ENCODE measurements around the gene CATSPERZ.
"Not testable (repeated sequence)": the region's sequence is repeated elsewhere in the genome, so short reads cannot be mapped to it uniquely, and the experiment has no call there.

The CATSPERZ gene

GRCh38 chr11:64318766-64319761, 18.9 kb downstream of the CATSPERZ start:
- Histone ChIP-seq H3K9me3 (ENCODE audit: control insufficient read depth in 1 of 2, low read length in 2 of 2) (no peaks in the 10 kb centered on the region), H3K27me3 (ENCODE audit: low read depth, low read length) (no peaks in the 10 kb centered on the region), H3K27ac (ENCODE audit: low read length) (peak overlapping the region; percentile 98), H3K4me3 (ENCODE audit: low read depth in 1 of 2, low read length in 2 of 2) (peak overlapping the region; percentile 84 to 93), H3K36me3 (ENCODE audit: control insufficient read depth in 1 of 2, insufficient read depth in 2 of 2, low read length in 2 of 2) (peaks cover 9 to 47% of the 10 kb centered on the region in 2 donors), H3K4me1 (ENCODE audit: control insufficient read depth in 1 of 2, insufficient read depth in 2 of 2, low read length in 2 of 2) (peaks cover 0 to 21% of the 10 kb centered on the region in 2 donors)

GRCh38 chr11:64320556-64320955, 20.4 kb downstream of the CATSPERZ start:
- Histone ChIP-seq H3K36me3 (ENCODE audit: control insufficient read depth in 1 of 2, insufficient read depth in 2 of 2, low read length in 2 of 2) (peaks cover 4 to 33% of the 10 kb centered on the region in 2 donors), H3K27me3 (ENCODE audit: low read depth, low read length) (no peaks in the 10 kb centered on the region), H3K9me3 (ENCODE audit: control insufficient read depth in 1 of 2, low read length in 2 of 2) (no peaks in the 10 kb centered on the region), H3K27ac (ENCODE audit: low read length) (no peak overlapping the region), H3K4me1 (ENCODE audit: control insufficient read depth in 1 of 2, insufficient read depth in 2 of 2, low read length in 2 of 2) (peaks cover 0 to 21% of the 10 kb centered on the region in 2 donors), H3K4me3 (ENCODE audit: low read depth in 1 of 2, low read length in 2 of 2) (no peak overlapping the region)

DNA sequence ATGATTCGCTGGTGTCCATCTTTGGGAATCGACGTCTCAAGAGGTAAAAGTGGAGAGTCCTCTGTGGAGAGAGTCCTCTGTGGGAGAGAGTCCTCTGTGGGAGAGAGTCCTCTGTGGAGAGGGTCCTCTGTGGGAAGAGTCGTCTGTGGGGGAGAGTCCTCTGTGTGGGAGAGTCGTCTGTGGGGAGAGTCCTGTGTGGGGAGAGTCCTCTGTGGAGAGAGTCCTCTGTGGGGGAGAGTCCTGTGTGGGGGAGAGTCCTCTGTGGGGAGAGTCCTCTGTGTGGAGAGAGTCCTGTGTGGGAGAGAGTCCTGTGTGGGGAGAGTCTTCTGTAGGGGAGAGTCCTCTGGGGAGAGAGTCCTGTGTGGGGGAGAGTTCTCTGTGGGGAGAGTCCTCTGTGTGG, 20.9 kb downstream of the CATSPERZ start:
- no peak overlapping the region for H3K4me3 ChIP-seq (ENCODE audit: low read depth in 1 of 2, low read length in 2 of 2)
- H3K9me3 ChIP-seq (ENCODE audit: control insufficient read depth in 1 of 2, low read length in 2 of 2), result no peaks in the 10 kb centered on the region
- H3K36me3 ChIP-seq (ENCODE audit: control insufficient read depth in 1 of 2, insufficient read depth in 2 of 2, low read length in 2 of 2), result peaks cover 4 to 28% of the 10 kb centered on the region in 2 donors
- no peaks in the 10 kb centered on the region for H3K27me3 ChIP-seq (ENCODE audit: low read depth, low read length)
- peaks cover 0 to 21% of the 10 kb centered on the region in 2 donors for H3K4me1 ChIP-seq (ENCODE audit: control insufficient read depth in 1 of 2, insufficient read depth in 2 of 2, low read length in 2 of 2)
- H3K27ac ChIP-seq (ENCODE audit: low read length), result peak overlapping the region; percentile 58

DNA sequence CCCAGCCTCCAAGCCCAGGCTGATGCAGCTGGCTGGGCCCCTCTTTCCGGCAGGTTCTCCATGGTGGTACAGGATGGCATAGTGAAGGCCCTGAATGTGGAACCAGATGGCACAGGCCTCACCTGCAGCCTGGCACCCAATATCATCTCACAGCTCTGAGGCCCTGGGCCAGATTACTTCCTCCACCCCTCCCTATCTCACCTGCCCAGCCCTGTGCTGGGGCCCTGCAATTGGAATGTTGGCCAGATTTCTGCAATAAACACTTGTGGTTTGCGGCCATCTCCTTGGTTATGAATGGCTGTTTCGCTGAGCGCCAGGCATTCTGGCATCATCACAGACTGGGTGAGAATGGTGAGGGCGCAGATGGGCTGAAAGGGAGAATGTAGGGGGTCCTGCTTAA, 21.4 kb downstream of the CATSPERZ start:
- Histone ChIP-seq H3K4me3 (ENCODE audit: low read depth in 1 of 2, low read length in 2 of 2) (no peak overlapping the region), H3K9me3 (ENCODE audit: control insufficient read depth in 1 of 2, low read length in 2 of 2) (no peaks in the 10 kb centered on the region), H3K36me3 (ENCODE audit: control insufficient read depth in 1 of 2, insufficient read depth in 2 of 2, low read length in 2 of 2) (peaks cover 4 to 27% of the 10 kb centered on the region in 2 donors), H3K27ac (ENCODE audit: low read length) (peak overlapping the region; percentile 58), H3K27me3 (ENCODE audit: low read depth, low read length) (no peaks in the 10 kb centered on the region), H3K4me1 (ENCODE audit: control insufficient read depth in 1 of 2, insufficient read depth in 2 of 2, low read length in 2 of 2) (peaks cover 0 to 16% of the 10 kb centered on the region in 2 donors)

GRCh38 chr11:64322925-64323260, 22.7 kb downstream of the CATSPERZ start:
- Histone ChIP-seq H3K36me3 (ENCODE audit: control insufficient read depth in 1 of 2, insufficient read depth in 2 of 2, low read length in 2 of 2) (peaks cover 4 to 22% of the 10 kb centered on the region in 2 donors), H3K9me3 (ENCODE audit: control insufficient read depth in 1 of 2, low read length in 2 of 2) (no peaks in the 10 kb centered on the region), H3K4me3 (ENCODE audit: low read depth in 1 of 2, low read length in 2 of 2) (no peak overlapping the region), H3K27me3 (ENCODE audit: low read depth, low read length) (no peaks in the 10 kb centered on the region), H3K27ac (ENCODE audit: low read length) (no peak overlapping the region), H3K4me1 (ENCODE audit: control insufficient read depth in 1 of 2, insufficient read depth in 2 of 2, low read length in 2 of 2) (peaks cover 0 to 10% of the 10 kb centered on the region in 2 donors)

GRCh38 chr11:64323373-64323772, 23.2 kb downstream of the CATSPERZ start:
- H3K36me3 ChIP-seq (ENCODE audit: control insufficient read depth in 1 of 2, insufficient read depth in 2 of 2, low read length in 2 of 2), result peaks cover 4 to 22% of the 10 kb centered on the region in 2 donors
- no peak overlapping the region for H3K27ac ChIP-seq (ENCODE audit: low read length)
- H3K9me3 ChIP-seq (ENCODE audit: control insufficient read depth in 1 of 2, low read length in 2 of 2), result no peaks in the 10 kb centered on the region
- no peak overlapping the region for H3K4me3 ChIP-seq (ENCODE audit: low read depth in 1 of 2, low read length in 2 of 2)
- H3K4me1 ChIP-seq (ENCODE audit: control insufficient read depth in 1 of 2, insufficient read depth in 2 of 2, low read length in 2 of 2), result peaks cover 0 to 10% of the 10 kb centered on the region in 2 donors
- no peaks in the 10 kb centered on the region for H3K27me3 ChIP-seq (ENCODE audit: low read depth, low read length)

DNA sequence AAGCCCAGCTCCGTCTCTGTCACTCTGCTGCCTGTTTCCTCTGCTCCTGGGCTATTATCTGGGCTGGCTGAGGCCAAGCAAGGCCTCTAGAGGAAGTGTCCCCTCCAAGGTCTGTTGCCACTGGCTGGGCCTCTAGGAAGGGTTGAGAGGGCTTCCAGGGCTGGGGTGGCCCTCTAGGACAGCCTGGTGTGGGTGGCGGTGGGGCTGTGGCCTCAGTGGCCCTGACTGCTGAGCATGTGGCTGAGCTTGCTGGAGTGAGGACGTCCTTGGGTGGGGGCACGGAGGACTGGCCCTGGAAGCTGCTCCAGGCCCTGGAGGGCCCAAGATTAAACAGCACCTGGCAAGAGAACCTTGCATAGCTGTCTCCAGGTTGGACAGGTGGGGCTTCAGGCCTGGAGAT, 23.8 kb downstream of the CATSPERZ start:
- H3K27ac ChIP-seq (ENCODE audit: low read length), result not testable (repeated sequence)

DNA sequence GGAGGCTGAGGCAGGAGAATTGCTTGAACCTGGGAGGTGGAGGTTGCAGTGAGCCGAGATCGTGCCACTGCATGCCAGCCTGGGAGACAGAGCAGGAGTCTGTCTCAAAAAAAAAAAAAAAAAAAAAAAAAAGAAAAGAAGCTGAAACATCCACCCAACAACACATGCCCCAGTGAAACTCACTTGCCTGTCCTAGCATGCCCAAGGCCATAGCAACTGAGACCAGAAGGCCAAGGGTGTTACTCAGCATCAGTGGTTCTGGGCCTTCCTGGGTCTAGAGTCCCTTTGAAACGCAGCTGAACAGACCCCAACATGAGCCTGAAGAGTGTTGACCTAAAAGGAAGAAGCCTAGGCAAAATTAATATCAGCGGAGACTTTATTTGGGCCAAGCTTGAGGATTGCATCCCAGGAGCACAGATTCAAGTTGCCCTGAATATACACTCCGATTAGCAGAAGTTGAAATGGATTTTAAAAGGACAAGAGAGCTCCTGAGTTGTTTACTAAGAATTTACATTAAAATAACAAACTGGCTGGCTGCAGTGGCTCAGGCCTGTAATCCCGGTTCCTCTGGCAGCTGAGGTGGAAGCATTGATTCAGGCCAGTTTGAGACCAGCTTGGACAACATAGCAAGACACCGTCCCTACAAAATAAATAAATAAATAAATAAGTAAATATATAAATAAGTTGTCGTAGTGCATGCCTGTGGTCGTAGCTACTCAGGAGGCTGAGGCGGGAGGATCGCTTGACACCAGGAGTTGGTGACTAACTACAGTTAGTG, 24.7 kb downstream of the CATSPERZ start:
- no peaks in the 10 kb centered on the region for H3K4me1 ChIP-seq (ENCODE audit: control insufficient read depth in 1 of 2, insufficient read depth in 2 of 2, low read length in 2 of 2)
- H3K9me3 ChIP-seq (ENCODE audit: control insufficient read depth in 1 of 2, low read length in 2 of 2), result no peaks in the 10 kb centered on the region
- no peak overlapping the region for H3K27ac ChIP-seq (ENCODE audit: low read length)
- H3K27me3 ChIP-seq (ENCODE audit: low read depth, low read length), result no peaks in the 10 kb centered on the region
- H3K4me3 ChIP-seq (ENCODE audit: low read depth in 1 of 2, low read length in 2 of 2), result no peak overlapping the region
- H3K36me3 ChIP-seq (ENCODE audit: control insufficient read depth in 1 of 2, insufficient read depth in 2 of 2, low read length in 2 of 2), result peaks cover 4 to 22% of the 10 kb centered on the region in 2 donors

More for the DNA sequence above, 23.8 kb downstream of the CATSPERZ start:
- H3K4me3 ChIP-seq (ENCODE audit: low read depth in 1 of 2, low read length in 2 of 2); H3K9me3 ChIP-seq (ENCODE audit: control insufficient read depth in 1 of 2, low read length in 2 of 2); H3K4me1 ChIP-seq (ENCODE audit: control insufficient read depth in 1 of 2, insufficient read depth in 2 of 2, low read length in 2 of 2); H3K27me3 ChIP-seq (ENCODE audit: low read depth, low read length): not testable (repeated sequence)
- H3K36me3 ChIP-seq (ENCODE audit: control insufficient read depth in 1 of 2, insufficient read depth in 2 of 2, low read length in 2 of 2), result peaks cover 4 to 22% of the 10 kb centered on the region in 2 donors

DNA sequence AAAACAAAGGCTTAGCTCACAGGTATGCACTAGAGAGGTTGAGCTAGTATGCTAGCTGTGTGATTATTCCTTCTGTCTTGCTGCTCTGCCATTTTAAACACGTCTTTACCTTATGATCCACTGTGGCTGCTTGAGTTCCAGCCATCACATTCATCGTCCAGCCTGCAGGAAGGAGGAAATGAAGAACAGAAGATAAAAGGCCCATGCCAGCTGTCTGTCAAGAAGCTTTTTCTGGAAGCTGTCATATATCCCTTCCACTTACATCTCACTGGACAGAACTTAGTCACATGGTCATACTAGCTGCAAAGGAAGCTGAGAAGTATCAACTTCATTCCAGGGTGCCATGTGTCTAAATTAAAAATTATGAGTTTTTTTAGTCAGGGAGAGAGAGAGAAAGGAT, 27.2 kb downstream of the CATSPERZ start:
- no peaks in the 10 kb centered on the region for H3K9me3 ChIP-seq (ENCODE audit: control insufficient read depth in 1 of 2, low read length in 2 of 2)
- peaks cover 0 to 8% of the 10 kb centered on the region in 2 donors for H3K4me1 ChIP-seq (ENCODE audit: control insufficient read depth in 1 of 2, insufficient read depth in 2 of 2, low read length in 2 of 2)
- no peaks in the 10 kb centered on the region for H3K27me3 ChIP-seq (ENCODE audit: low read depth, low read length)
- H3K27ac ChIP-seq (ENCODE audit: low read length), result no peak overlapping the region
- H3K36me3 ChIP-seq (ENCODE audit: control insufficient read depth in 1 of 2, insufficient read depth in 2 of 2, low read length in 2 of 2), result peaks cover 1 to 9% of the 10 kb centered on the region in 2 donors
- no peak overlapping the region for H3K4me3 ChIP-seq (ENCODE audit: low read depth in 1 of 2, low read length in 2 of 2)

DNA sequence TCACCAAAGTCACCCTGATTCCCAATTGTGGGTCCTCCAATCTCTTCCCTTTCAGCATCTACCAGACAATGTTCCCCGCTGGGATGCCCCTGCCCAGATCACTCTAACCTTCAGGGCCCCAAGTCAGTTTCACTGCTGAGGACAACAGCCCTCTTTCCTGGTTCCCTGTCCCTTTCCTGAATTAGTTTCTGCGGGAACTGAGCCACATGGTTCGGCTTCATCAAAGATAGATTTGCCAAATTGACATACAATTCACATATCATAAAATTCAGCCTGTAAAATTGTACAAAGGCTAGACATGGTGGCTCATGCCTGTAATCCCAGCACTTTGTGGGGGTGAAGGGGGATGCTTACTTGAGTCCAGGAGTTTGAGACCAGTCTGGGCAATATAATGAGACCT, 27.8 kb downstream of the CATSPERZ start:
- Histone ChIP-seq H3K27ac (ENCODE audit: low read length) (no peak overlapping the region), H3K27me3 (ENCODE audit: low read depth, low read length) (no peaks in the 10 kb centered on the region), H3K36me3 (ENCODE audit: control insufficient read depth in 1 of 2, insufficient read depth in 2 of 2, low read length in 2 of 2) (peaks cover 0 to 3% of the 10 kb centered on the region in 2 donors), H3K9me3 (ENCODE audit: control insufficient read depth in 1 of 2, low read length in 2 of 2) (no peaks in the 10 kb centered on the region), H3K4me1 (ENCODE audit: control insufficient read depth in 1 of 2, insufficient read depth in 2 of 2, low read length in 2 of 2) (peaks cover 0 to 8% of the 10 kb centered on the region in 2 donors), H3K4me3 (ENCODE audit: low read depth in 1 of 2, low read length in 2 of 2) (no peak overlapping the region)

DNA sequence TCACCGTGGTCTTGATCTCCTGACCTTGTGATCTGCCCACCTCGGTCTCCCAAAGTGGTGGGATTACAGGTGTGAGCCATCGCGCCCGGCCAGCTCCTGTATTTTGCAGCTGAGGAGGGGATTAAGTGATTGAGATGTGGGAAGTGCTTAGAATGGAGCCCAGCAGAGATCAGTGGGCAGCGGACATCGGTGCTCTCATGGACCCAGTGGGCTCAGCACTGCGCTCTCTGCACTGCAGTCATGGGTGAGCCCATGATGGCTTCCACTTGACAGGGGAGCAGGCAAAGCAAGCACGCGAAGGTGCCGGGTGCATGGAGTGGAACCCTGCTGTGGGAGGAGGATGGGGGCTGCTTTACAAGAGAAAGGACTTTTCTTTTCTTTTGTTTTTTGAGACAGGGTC, 30.7 kb downstream of the CATSPERZ start:
- H3K27me3 ChIP-seq (ENCODE audit: low read depth, low read length), result no peaks in the 10 kb centered on the region
- no peaks in the 10 kb centered on the region for H3K36me3 ChIP-seq (ENCODE audit: control insufficient read depth in 1 of 2, insufficient read depth in 2 of 2, low read length in 2 of 2)
- no peaks in the 10 kb centered on the region for H3K9me3 ChIP-seq (ENCODE audit: control insufficient read depth in 1 of 2, low read length in 2 of 2)
- H3K27ac ChIP-seq (ENCODE audit: low read length), result no peak overlapping the region
- no peak overlapping the region for H3K4me3 ChIP-seq (ENCODE audit: low read depth in 1 of 2, low read length in 2 of 2)
- H3K4me1 ChIP-seq (ENCODE audit: control insufficient read depth in 1 of 2, insufficient read depth in 2 of 2, low read length in 2 of 2), result peaks cover 0 to 8% of the 10 kb centered on the region in 2 donors

All from muscle layer of duodenum (tissue), 2 donors.